HuH-7 (cell line): Measurements from ENCODE around the gene MYH15.

Experiments
- DNase-seq: peaks from one replicate; pipeline ENCODE4 v3.0.0; 2011; ENCODE audit warnings: low spot score

Gene MYH15

GRCh38 chr3:108334701-108335100, 175.7 kb downstream of the MYH15 start:
- DNase-seq: no peak

GRCh38 chr3:108333961-108334360, 176.4 kb downstream of the MYH15 start:
- no peak for DNase-seq

GRCh38 chr3:108331792-108332191, 178.6 kb downstream of the MYH15 start:
- DNase-seq: no peak
